PFSK-1 (cell line): Measurements from ENCODE around the gene ZNF326.

Source experiments
- FOXP2 ChIP-seq: optimal IDR thresholded peaks from 2 replicates; pipeline ENCODE3; 2011; ENCODE audit warnings: borderline replicate concordance, control low read depth, inconsistent platforms; ENCODE audit not compliant: insufficient read depth; ENCODE audit errors: extremely low read length, extremely low read depth
- POLR2AphosphoS5 ChIP-seq: IDR thresholded peaks from 2 replicates; pipeline ENCODE4 v1.6.1; 2012; ENCODE audit warnings: low read depth, mild to moderate bottlenecking, control low read depth, low read length, moderate library complexity
- SIN3A ChIP-seq: IDR thresholded peaks from 2 replicates; pipeline ENCODE4 v1.6.1; 2012; ENCODE audit warnings: mild to moderate bottlenecking, low read length, moderate library complexity, borderline replicate concordance; ENCODE audit not compliant: insufficient read depth
- TAF1 ChIP-seq: IDR thresholded peaks from 2 replicates; pipeline ENCODE4 v1.6.1; 2012; ENCODE audit warnings: low read length, control low read depth, borderline replicate concordance; ENCODE audit not compliant: insufficient read depth
- TF ChIP-seq, protein P1 (sequence below), 2 experiments: IDR thresholded peaks; 2 replicates each; pipeline versions ENCODE4 v1.6.1 to v1.8.0; 2011 to 2012; ENCODE audit warnings: low read depth in 2 of 2, low read length in 2 of 2, control low read depth in 1 of 2, inconsistent platforms in 1 of 2, mild to moderate bottlenecking in 1 of 2, moderate library complexity in 1 of 2; ENCODE audit not compliant: insufficient read depth in 1 of 2

The ZNF326 gene

DNA sequence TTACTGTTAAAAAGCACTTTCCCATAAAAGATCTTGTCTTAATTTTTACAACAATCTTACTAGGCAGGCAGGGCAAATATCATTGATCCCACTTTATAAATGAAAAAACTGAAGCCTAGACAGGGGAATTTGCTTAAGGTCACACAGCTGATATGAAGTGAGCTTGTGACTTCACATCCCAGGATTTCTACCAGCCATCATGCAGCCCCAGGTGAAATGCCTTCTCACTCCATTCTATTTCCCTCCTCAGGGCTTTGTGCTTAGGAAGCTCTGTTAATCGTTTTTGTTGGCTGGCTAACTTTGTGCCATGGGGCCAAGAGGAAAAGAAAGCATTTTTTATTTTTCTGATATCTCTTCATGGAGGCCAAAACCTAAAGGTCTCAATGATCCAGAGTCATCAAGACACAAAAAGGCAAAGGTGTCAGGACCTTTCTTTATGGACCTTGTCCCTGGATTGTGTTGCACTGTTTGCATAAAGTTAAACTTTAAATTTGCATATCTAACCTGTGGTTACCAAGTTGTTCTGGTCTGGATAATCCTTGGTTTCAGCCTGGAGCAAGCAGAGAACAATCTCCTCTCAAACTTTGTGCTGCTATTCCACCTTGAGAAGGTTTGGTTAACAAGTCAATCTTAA is 44.8 kb upstream of the ZNF326 start:
- TF ChIP-seq, protein P1, sequence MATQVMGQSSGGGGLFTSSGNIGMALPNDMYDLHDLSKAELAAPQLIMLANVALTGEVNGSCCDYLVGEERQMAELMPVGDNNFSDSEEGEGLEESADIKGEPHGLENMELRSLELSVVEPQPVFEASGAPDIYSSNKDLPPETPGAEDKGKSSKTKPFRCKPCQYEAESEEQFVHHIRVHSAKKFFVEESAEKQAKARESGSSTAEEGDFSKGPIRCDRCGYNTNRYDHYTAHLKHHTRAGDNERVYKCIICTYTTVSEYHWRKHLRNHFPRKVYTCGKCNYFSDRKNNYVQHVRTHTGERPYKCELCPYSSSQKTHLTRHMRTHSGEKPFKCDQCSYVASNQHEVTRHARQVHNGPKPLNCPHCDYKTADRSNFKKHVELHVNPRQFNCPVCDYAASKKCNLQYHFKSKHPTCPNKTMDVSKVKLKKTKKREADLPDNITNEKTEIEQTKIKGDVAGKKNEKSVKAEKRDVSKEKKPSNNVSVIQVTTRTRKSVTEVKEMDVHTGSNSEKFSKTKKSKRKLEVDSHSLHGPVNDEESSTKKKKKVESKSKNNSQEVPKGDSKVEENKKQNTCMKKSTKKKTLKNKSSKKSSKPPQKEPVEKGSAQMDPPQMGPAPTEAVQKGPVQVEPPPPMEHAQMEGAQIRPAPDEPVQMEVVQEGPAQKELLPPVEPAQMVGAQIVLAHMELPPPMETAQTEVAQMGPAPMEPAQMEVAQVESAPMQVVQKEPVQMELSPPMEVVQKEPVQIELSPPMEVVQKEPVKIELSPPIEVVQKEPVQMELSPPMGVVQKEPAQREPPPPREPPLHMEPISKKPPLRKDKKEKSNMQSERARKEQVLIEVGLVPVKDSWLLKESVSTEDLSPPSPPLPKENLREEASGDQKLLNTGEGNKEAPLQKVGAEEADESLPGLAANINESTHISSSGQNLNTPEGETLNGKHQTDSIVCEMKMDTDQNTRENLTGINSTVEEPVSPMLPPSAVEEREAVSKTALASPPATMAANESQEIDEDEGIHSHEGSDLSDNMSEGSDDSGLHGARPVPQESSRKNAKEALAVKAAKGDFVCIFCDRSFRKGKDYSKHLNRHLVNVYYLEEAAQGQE (IDR thresholded peaks at IDR 0.05; ENCODE audit: insufficient read depth in 1 of 2, low read depth in 2 of 2, low read length in 2 of 2) = no peak
- TF ChIP-seq FOXP2 (no peak), SIN3A (no peak), TAF1 (no peak), POLR2AphosphoS5 (no peak)

DNA sequence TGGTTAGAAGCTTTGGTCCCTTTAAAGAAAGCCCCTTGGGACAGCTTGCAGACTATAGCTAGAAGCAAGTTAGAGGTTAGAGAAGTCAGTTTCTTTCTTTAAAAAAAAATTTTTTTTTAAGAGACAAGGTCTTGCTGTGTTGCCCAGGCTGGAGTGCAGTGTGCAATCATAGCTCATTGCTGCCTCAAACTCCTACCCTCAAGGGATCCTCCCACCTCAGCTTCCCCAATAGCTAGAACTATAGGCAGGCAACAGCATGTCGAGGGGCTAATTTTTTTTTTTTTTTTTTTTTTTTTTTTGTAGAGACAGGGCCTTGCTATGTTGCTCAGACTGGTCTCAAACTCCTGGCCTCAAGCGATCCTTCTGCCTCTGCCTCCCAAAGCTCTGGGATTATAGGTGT is 44.2 kb upstream of the ZNF326 start:
- TF ChIP-seq TAF1 (no peak), FOXP2 (no peak), POLR2AphosphoS5 (no peak), SIN3A (no peak)
- TF ChIP-seq, protein P1 (IDR thresholded peaks at IDR 0.05; ENCODE audit: insufficient read depth in 1 of 2, low read depth in 2 of 2, low read length in 2 of 2) = no peak

DNA sequence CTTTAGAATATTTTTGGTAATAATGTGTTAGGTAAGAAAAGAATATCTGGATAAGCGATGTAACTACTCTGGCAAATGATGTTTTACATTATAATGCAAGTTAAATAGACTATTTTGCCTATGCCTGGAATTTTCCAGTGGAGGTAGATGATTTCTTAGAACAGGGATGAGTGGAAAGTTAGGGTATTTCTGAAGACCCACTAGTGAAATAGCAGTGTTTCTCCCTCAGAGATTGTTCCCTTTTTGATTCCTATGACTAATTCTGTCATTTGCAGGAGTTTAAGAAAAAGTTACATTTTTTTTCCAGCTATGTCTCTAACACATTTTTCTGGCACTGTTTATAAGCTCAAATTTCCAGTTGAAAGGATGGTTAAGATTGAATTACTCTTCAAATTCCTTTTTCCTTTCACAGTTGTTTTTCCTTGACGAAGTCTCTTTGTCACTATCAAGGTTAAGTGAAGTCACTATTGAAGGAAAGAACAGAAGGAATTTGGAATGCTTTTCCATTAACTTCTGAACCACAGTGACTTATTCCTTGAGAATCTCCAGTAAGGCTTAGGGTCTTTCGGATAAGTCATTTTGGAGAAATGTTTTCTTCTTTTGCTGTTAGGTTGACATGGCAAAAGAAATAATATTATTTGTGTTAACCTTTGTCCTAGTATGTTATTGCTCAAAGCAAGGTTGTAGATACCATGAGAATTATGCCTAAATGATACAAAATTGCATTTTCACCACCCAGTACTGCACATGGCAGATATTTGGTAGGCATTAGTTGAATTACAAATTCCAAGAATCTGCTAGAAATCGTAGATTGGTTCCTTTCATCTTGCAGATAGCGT is 42.9 kb upstream of the ZNF326 start:
- TF ChIP-seq FOXP2 = no peak
- TF ChIP-seq, protein P1 (IDR thresholded peaks at IDR 0.05; ENCODE audit: insufficient read depth in 1 of 2, low read depth in 2 of 2, low read length in 2 of 2) = no peak

DNA sequence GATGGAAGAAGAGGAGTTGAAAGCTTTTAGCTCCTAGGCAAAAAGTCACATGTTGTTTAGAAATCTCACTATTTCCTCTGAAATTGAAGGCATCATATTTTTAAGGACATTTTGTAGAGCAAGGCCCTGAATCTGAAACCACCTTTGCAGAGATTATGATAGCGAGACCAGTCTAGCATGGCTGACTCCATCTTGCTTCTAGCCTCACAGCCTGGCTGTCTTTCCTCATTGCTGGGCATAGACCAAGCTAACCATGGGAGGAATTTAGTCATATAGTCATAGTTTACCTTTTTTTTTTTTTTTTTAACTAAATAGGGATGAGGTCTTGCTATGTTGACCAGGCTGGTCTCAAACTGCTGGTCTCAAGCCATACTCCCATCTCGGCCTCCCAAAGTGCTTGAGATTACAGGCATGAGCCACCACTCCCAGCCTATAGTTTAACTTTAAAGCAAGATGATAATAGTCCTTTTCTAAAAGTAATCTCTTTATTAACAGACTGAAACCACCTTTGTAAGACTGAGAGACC is 42.2 kb upstream of the ZNF326 start:
- TF ChIP-seq, protein P1 (IDR thresholded peaks at IDR 0.05; ENCODE audit: insufficient read depth in 1 of 2, low read depth in 2 of 2, low read length in 2 of 2) = no peak
- TF ChIP-seq TAF1 (no peak), SIN3A (no peak), POLR2AphosphoS5 (no peak), FOXP2 (no peak)
